PC-3 (cell line): Measurements from ENCODE around the gene ACTG1.

Source experiments
- CTCF ChIP-seq: fragments of 300-600 bp; sonication (generic); conservative IDR thresholded peaks from 2 replicates; pipeline ENCODE4 v1.5.1; 2017; ENCODE audit warnings: antibody characterized with exemption, low read depth, mild to moderate bottlenecking, low read length
- EZH2 ChIP-seq: fragments of 300-600 bp; sonication (generic); IDR thresholded peaks from one replicate; pipeline ENCODE4 v1.6.1; 2017; ENCODE audit warnings: antibody characterized with exemption, mild to moderate bottlenecking, low read length; ENCODE audit not compliant: unreplicated experiment
- EZH2phosphoT487 ChIP-seq: fragments of 300-600 bp; sonication (generic); IDR thresholded peaks from 2 replicates; pipeline ENCODE4 v1.6.1; 2018; ENCODE audit warnings: mild to moderate bottlenecking, antibody characterized with exemption, low read length, borderline replicate concordance

GRCh38 chr17:81542431-81543338 lies 30.1 kb upstream of the ACTG1 start:
- no peak for TF ChIP-seq CTCF
- no peak for TF ChIP-seq EZH2
- no peak for TF ChIP-seq EZH2phosphoT487
